ENCODE data around the gene AKAP6.

The AKAP6 gene

DNA sequence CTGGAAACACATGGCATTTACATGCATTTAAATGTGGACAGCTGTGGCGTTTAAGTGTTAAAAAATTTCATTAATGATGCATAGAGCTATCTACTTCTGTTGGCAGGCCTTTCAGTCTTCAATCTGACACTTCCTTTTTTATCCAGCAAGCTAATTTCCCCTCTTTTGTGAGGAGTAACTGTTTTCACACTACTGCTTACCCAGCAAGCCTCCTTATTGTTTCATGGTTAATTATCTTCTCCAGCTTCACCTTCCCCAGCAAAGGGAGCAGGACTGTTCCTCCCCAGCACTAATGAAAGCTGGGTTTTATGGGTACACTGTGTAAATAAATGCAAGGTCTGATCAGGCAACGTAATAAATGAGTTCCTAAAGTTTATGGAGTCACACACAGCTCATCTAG, 480.2 kb downstream of the AKAP6 start:
- FAIRE-seq, result no peak
- DNase-seq (ENCODE audit: low spot score), result no peak

DNA sequence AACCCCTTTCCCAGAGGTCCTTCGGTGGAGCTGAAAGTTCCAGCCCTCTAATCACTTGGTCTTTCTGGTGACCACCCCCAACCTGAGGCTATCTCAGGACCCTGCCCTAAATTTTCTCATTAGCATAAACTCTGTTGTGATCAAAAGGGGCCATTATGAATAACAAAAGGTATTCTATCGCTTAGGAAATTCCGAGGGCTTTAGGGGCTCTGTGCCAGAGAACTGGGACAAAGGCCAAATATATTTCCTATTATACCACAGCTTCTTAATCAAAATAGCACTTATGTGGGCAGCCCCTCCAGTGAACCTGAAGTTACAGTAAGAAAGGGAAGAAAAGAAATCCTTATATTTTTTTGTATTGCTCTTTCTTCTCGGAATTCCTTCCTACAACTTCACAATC, 484.3 kb downstream of the AKAP6 start:
- no peak for FAIRE-seq

DNA sequence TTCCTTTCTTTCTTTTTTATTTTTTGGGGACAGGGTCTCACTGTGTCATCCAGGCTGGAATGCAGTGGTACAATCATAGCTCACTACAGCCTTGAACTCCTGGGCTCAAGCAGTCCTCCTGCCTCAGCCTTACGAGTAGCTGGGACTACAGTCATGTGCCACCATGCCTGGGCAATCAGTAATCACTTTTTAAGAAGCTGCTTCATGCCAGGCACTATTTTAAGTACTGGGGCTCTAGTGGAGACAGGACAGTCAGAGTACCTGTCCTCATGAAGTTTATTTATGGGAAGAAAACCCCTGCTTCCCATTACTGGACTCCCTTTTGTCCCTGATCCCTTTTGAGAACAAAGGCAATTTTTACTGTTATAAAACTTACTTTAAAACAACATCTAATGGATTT, 485.6 kb downstream of the AKAP6 start:
- DNase-seq (ENCODE audit: low spot score), result no peak
- no peak for FAIRE-seq

More for the DNA sequence above, 484.3 kb downstream of the AKAP6 start:
- no peak for DNase-seq (ENCODE audit: low spot score)

DNA sequence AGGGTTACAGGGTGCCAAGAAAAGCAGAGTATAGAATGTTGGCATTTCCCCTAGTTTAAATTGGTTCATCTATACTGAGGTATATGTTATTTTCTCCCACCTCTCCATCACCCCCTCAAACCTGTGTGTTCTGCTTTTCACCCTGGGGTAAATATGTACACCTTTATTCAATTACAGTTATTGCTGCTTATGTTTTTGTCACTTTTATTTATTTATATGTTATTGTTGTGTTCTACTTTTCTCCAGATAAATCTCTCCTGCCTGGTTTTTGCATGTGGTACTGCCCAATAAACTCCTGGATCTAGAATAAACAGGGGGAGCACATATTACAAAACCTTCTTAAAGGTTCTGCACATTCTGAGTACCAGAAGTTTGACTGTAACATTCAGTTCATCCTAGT, 487.5 kb downstream of the AKAP6 start:
- no peak for FAIRE-seq
- no peak for DNase-seq (ENCODE audit: low spot score)

DNA sequence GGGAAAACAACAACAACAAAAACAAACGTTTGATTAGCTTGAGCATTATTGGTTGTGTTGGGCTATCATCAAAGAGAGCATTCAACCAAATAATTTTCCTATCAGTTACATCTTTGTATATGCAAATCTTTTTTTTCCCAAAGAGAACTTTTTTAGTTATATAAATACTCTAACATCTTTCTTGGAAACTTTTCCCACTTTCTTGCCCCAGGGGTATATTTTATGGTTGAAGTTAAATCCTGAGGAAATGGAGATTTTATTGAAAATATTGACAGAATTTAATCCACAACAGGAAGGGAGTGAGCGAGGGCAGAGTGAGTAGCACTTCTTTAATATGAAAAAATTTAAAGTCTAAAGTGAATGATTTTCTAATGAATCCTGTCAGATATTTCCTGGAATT, 488.7 kb downstream of the AKAP6 start:
- no peak for FAIRE-seq
- no peak for DNase-seq (ENCODE audit: low spot score)

DNA sequence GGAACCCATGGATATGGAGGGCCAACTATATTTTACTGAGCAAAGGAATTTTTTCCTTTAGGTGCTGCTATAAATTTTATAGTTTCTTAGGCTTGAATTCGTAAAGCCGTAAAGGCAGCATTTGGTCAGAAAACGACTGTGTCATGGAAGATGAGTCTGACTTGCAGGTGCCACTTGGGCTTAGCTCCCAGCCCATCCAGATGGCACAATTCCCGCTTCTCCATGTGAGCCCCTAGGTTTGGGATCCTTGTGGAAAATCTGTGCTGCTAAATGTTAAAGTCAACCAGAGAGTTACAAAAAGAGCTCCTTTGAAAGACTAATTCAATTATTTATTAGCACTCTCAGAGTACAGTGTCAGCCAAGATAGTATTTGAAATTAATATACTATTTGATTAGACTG, 489.5 kb downstream of the AKAP6 start:
- FAIRE-seq, result no peak
- no peak for DNase-seq (ENCODE audit: low spot score)

DNA sequence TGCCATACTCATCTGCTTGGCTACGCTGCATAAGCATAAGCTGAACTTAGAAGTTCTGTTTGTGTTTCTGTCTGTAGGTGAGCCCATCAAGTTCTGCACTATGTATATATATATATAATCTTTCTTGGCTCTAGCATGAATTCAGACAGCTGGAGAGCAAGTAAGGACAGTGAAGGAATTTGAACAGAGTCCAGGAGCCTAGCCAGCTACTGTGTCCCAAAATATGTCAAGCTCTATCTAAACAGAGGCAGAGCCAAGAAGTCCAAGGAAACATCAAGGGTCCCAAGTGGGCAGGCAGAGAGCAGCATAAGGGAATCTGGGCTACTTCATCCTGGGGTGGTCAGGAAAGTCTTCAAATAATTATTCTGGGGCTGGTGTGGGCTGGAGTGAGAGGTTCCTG, 491.1 kb downstream of the AKAP6 start:
- FAIRE-seq, result no peak
- DNase-seq (ENCODE audit: low spot score), result no peak

DNA sequence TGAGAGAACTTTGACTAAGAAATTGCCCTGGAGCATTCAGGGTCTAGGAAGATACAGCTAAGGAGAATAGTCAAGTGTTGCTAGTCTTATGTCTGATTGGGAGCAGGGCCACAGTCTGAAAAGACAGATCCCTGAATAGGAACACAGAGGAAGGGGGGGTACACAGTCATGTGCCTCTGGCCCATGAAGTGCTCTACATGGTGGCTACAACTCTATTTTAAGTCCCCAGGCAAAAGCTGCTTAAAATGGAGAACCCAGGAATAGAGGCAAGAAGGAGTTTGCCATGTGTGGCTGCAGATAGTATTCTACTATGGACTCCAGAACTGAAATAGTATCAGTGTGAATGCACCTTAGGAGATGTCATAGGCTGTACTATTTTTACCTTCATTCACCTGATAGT, 491.6 kb downstream of the AKAP6 start:
- DNase-seq (ENCODE audit: low spot score) (no peak), FAIRE-seq (no peak)

DNA sequence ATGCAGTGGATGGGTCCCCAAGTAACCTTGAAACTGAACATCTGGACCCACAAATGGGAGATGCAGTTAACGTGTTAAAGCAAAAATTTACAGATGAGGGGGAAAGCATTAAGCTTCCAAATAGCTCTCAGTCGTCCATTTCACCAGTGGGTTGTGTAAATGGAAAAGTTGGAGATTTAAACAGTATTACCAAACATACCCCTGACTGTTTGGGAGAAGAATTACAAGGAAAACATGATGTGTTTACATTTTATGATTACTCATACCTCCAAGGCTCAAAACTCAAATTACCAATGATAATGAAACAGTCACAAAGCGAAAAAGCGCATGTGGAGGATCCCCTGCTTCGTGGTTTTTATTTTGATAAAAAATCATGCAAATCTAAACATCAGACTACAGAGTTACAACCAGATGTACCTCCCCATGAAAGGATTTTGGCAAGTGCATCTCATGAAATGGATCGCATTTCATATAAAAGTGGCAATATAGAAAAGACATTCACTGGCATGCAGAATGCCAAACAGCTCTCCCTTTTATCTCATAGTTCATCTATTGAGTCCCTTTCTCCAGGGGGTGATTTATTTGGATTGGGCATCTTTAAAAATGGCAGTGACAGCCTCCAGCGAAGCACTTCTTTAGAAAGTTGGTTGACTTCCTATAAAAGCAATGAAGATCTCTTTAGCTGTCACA, 493.0 kb downstream of the AKAP6 start:
- FAIRE-seq (no peak), DNase-seq (ENCODE audit: low spot score) (no peak)

DNA sequence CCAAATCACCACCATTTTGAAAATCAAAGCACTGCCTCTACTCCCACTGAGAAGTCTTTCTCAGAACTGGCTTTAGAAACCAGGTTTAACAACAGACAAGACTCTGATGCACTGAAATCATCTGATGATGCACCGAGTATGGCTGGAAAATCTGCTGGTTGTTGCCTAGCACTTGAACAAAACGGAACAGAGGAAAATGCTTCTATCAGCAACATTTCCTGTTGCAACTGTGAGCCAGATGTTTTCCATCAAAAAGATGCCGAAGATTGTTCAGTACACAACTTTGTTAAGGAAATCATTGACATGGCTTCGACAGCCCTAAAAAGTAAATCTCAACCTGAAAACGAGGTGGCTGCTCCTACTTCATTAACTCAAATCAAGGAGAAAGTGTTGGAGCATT, 494.6 kb downstream of the AKAP6 start:
- FAIRE-seq (no peak), DNase-seq (ENCODE audit: low spot score) (no peak)

DNA sequence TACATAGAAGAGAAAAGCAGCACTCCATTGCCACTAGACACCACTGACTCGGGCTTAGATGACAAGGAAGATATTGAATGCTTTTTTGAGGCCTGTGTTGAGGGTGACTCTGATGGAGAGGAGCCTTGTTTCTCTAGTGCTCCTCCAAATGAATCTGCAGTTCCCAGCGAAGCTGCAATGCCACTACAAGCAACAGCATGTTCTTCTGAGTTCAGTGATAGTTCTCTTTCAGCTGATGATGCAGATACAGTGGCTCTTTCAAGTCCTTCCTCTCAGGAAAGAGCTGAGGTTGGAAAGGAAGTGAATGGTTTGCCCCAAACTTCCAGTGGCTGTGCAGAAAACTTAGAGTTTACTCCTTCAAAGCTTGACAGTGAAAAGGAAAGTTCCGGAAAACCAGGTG, 495.1 kb downstream of the AKAP6 start:
- no peak for DNase-seq (ENCODE audit: low spot score)
- no peak for FAIRE-seq

DNA sequence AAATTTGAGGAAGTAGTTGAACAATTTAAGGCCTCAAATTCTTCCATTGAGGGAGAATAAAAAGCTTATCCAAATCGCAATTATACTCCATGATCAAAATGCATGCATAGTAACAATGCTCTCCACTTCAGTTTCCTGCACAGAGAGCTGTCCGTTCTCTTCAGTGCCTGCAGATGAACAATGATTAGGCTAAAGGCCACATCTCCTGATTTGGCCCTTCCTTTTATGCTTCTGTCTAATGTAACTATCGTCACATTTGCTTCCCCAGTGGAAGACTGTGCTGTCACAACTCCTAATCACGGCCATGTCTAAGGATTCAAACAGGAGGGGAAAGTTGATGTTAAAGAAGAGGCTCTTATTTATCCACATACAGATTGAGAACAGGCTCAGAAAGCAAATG, 496.0 kb downstream of the AKAP6 start:
- DNase-seq (ENCODE audit: low spot score) (no peak), FAIRE-seq (no peak)

DNA sequence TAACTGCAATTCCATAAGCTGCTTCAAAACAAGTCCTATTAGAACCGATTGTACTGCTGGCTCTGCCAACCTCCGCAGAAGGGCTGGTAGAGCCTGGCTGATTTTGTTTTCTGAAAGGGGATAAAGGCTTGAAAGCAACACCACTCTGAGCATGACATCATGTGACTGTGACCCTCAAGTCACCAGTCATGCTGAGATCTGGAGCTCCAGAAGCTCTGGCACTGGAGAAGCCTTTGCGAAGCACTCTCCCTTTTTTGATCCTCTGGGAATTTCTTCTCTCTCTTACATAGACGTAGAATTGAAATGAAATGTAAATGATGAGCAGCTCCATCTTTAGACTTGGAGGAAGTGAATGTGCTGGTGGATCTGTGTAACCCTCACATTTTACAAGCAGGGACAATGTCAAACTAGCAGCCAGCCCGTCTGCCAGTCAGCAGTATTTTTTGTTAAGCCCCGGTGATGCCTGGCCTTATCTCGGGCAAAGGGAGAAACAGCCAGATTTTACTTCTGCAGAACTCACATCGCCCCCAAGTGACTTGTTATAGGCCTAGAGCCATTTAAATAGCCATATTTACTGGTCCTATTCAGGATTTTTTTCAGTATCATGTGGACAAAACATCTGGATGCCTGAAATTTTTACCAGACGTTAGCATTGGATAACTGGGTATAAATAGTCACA, 497.4 kb downstream of the AKAP6 start:
- FAIRE-seq, result no peak
- DNase-seq (ENCODE audit: low spot score), result no peak

DNA sequence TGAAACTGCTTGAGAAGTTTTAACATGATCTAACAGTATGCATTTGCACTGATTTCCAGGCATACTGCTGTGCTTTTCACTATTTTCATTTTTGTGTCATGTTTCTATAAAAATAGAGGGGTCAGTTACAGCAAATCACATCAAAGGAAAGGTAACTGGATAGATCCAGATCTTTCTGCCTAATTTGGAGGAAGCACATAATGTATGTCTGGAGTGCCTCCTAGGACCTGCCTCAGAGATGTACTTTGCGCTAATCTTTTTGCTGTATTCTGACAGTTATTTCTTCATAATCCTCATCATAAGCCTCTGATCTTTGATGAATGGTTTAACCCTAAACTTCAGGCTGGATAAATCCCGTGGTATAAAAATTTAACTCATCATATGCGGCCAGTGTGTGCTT, 498.4 kb downstream of the AKAP6 start:
- FAIRE-seq, result no peak
- DNase-seq (ENCODE audit: low spot score), result no peak

DNA sequence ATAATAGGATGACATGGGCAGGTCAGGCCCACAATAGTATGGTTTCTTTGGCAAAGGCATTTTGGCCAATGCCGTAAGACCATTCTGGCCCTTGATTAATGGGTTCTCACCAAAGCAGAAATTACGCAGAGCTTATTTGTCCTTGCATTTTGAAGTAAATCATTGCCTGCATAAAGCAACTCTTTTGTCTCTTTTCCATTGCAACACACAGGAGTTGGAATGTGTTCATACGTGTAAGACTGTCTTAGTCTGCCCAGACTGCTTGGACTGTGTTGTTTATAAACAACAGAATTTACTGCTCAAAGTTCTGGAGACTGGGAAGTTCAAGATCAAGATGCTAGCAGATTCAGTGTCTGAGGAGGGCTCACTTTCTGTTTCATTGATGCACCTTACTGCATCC, 506.8 kb downstream of the AKAP6 start:
- no peak for FAIRE-seq
- no peak for DNase-seq (ENCODE audit: low spot score)

DNA sequence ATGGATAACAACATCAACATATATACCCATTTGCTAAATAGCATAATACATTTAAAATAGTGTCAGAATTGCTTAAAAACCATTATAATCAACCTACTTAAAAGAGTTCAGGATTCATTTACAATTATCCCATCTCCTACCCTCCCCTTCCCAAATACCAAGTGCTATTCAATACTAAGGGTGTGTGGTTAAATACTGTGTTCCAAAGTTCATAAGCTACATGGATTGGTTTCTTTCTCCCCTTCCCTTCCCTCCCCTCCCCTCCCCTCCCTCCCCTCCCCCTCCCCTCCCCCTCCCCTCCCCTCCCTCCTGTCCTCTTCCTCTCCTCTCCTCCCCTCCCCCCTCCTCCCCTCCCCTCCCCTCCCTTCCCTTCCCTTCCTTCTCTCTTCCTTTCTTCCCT, 512.6 kb downstream of the AKAP6 start:
- FAIRE-seq (no peak), DNase-seq (ENCODE audit: low spot score) (no peak)

DNA sequence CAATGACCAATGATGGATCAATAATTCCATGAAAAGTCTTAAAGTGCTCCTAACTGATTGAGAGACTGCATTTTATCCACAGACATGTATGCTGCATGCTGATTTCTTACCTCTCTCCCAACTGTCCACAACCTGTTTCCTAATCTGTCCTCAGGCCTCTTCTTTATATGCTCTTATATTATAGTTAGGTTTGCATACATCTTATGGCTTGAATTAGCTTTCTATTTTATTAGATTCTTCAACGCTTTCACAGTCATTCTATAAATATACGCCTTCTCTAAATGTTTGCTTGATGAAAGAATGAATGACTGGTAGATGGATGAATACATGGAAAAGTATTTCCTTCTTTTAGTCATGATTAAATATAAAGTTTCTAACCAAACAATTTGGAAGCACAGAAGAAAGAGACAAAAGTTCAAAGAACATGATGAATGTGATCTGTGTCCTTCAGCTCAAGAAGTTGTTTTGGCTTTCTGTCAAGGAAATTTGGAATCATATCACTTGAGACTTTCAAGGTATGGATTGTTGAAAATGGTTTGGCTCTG, 517.8 kb downstream of the AKAP6 start:
- FAIRE-seq, result no peak
- no peak for DNase-seq (ENCODE audit: low spot score)

DNA sequence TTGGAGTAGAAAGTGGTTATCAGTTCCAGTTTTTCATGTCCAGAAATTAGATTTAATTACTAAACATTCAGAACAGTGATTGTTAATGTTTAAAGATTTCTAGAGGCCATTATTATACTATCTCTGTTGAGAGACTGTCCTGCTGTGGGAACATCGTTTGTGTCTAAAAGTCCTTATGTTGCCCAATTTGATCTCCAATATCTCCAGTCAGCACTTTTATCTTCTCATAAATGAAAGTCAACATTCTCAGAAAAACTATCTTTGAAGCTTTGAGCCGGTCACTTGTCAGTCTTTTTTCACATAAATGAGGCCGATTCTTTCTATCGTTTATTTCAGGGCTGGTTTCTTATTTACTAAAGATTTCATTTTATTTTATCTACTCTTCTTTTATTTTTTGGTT, 518.8 kb downstream of the AKAP6 start:
- no peak for FAIRE-seq
- no peak for DNase-seq (ENCODE audit: low spot score)

DNA sequence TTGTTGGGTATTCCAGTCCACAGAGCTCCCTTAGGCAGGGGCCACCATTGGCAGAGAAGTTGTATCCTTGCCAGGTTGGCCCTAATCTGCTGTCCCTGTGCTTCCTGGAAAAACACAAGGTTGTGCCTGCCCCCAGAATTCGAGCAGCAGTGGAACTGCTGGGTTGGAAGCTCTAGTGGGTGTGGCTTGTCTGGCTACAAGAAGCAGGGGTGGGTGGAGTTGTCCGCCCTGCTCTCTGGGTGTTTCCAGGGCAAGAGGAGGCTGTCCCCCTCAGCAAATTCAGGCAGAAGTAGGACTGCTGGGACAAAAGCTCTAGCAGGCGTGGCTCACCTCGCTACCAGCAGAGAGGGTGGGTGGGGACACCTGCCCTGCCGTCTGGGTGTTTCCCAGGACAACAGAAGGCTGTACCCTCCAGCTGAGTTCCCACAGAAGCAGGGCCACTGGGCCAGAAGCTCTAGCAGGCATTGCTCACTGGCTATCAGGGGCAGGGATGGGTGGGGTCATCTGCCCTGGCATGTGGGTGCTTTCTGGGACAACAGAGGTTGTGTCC, 536.8 kb downstream of the AKAP6 start:
- DNase-seq (ENCODE audit: low spot score) (no peak), FAIRE-seq (no peak)

DNA sequence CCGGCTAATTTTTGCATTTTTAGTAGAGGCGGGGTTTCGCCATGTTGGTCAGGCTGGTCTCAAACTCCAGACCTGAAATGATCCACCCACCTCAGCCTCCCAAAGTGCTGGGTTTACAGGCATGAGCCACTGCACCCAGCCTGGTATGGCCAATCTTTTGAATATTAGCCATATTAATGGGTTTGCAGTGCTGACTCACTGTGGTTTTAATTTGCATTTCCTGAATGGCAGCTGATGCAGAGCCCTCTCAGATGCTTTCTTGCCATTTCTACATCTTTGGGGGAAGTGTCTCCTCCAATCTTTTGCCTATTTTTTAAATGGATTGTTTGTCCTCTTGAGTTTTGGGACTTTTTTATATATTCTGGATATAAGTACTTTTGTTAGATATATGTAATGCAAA, 554.1 kb downstream of the AKAP6 start:
- no peak for FAIRE-seq
- no peak for DNase-seq (ENCODE audit: low spot score)

Data from RCC 7860 (cell line).